GM21528 (cell line): Measurements from ENCODE around the gene ZNF385C.

Experiments
- ATAC-seq: cut with Tn5 transposase; IDR thresholded peaks from one replicate; pipeline ENCODE4 v1.9.1; 2021; ENCODE audit warnings: mild to moderate bottlenecking, moderate library complexity; ENCODE audit not compliant: unreplicated experiment, low FRiP score

The ZNF385C gene

GRCh38 chr17:42109086-42109485 lies 10.8 kb upstream of the ZNF385C start:
- no peak for ATAC-seq

- peak; percentile 62 for ATAC-seq
Observed at GRCh38 chr17:42107597-42108576, 9.6 kb upstream of the ZNF385C start.

GRCh38 chr17:42107124-42107523 lies 8.9 kb upstream of the ZNF385C start:
- no peak for ATAC-seq

- no peak for ATAC-seq
Observed at GRCh38 chr17:42106009-42106408, 7.7 kb upstream of the ZNF385C start.

- ATAC-seq, result no peak
Observed at GRCh38 chr17:42104264-42104663, 6.0 kb upstream of the ZNF385C start.

- ATAC-seq, result no peak
Observed at GRCh38 chr17:42103221-42103954, 5.1 kb upstream of the ZNF385C start.

- ATAC-seq, result no peak
Observed at GRCh38 chr17:42101513-42102292, 3.4 kb upstream of the ZNF385C start.

- ATAC-seq, result no peak
Observed at GRCh38 chr17:42098730-42099399, 592 bp upstream of the ZNF385C start.

- ATAC-seq, result no peak
Observed at GRCh38 chr17:42096360-42097111, 1.7 kb downstream of the ZNF385C start.

- no peak for ATAC-seq
Observed at GRCh38 chr17:42094375-42095069, 3.8 kb downstream of the ZNF385C start.

GRCh38 chr17:42092939-42093338 lies 5.3 kb downstream of the ZNF385C start:
- ATAC-seq, result no peak

GRCh38 chr17:42090964-42091790 lies 7.1 kb downstream of the ZNF385C start:
- ATAC-seq, result no peak

GRCh38 chr17:42088736-42089135 lies 9.5 kb downstream of the ZNF385C start:
- ATAC-seq, result no peak

GRCh38 chr17:42087736-42088705 lies 10.3 kb downstream of the ZNF385C start:
- ATAC-seq, result no peak

GRCh38 chr17:42087042-42087701 lies 11.1 kb downstream of the ZNF385C start:
- ATAC-seq, result no peak

GRCh38 chr17:42081516-42082129 lies 16.6 kb downstream of the ZNF385C start:
- no peak for ATAC-seq
